ENCODE measurements around the gene TPRG1L. TPM values are rescaled to one million over a fixed set of nuclear protein-coding genes. Genes with fewer than 3 reads are reported as not detected.
A peak's percentile ranks its signal among the peaks of the same experiment; 100 is the strongest.

TPRG1L gene
- total RNA-seq, 1 donor from 2014 or later: 54.0 TPM

- Histone ChIP-seq H3K27me3 (ENCODE audit: low read depth) (peaks cover 92% of the 10 kb centered on the region), H3K4me3 (peak overlapping the region; percentile 60), H3K9me3 (replicated peaks) (no peaks in the 10 kb centered on the region), H3K36me3 (no peaks in the 10 kb centered on the region), H3K27ac (replicated peaks) (no peak overlapping the region), H3K4me1 (peaks cover 18% of the 10 kb centered on the region)
- intact Hi-C loops (cut with micrococcal nuclease): no loop called here
- TF ChIP-seq CTCF (IDR thresholded peaks at IDR 0.05; ENCODE audit: borderline replicate concordance): no peak
- no peak for DNase-seq
These were observed 14.9 kb upstream of the TPRG1L start for GRCh38 chr1:3609769-3610526.

- Histone ChIP-seq H3K9me3 (replicated peaks) (no peaks in the 10 kb centered on the region), H3K4me1 (peaks cover 18% of the 10 kb centered on the region), H3K36me3 (no peaks in the 10 kb centered on the region), H3K27ac (replicated peaks) (no peak overlapping the region), H3K27me3 (ENCODE audit: low read depth) (peaks cover 95% of the 10 kb centered on the region), H3K4me3 (peak overlapping the region; percentile 60)
- intact Hi-C loops (cut with micrococcal nuclease): no loop called here
- TF ChIP-seq CTCF (IDR thresholded peaks at IDR 0.05; ENCODE audit: borderline replicate concordance): no peak
- no peak for DNase-seq
These were observed 14.2 kb upstream of the TPRG1L start for GRCh38 chr1:3610527-3611169.

GRCh38 chr1:3611170-3612019 lies 13.4 kb upstream of the TPRG1L start, which contains the start of gene MEGF6:
MEGF6 (minus strand) TSS chr1:3611508; CDS start chr1:3611268, 240 bp downstream.
- Histone ChIP-seq H3K27me3 (ENCODE audit: low read depth) (peaks cover 92% of the 10 kb centered on the region), H3K9me3 (replicated peaks) (no peaks in the 10 kb centered on the region)
- peak; percentile 49 for DNase-seq

GRCh38 chr1:3612123-3612522 lies 12.7 kb upstream of the TPRG1L start:
- Histone ChIP-seq H3K36me3 (no peaks in the 10 kb centered on the region), H3K4me3 (peak overlapping the region; percentile 60), H3K9me3 (replicated peaks) (no peaks in the 10 kb centered on the region), H3K4me1 (peaks cover 18% of the 10 kb centered on the region), H3K27ac (replicated peaks) (no peak overlapping the region), H3K27me3 (ENCODE audit: low read depth) (peaks cover 90% of the 10 kb centered on the region)
- intact Hi-C loops (cut with micrococcal nuclease): no loop called here
- TF ChIP-seq CTCF (IDR thresholded peaks at IDR 0.05; ENCODE audit: borderline replicate concordance): no peak
- DNase-seq: no peak

More at GRCh38 chr1:3611170-3612019, 13.4 kb upstream of the TPRG1L start, which contains the start of gene MEGF6:
- TF ChIP-seq CTCF (IDR thresholded peaks at IDR 0.05; ENCODE audit: borderline replicate concordance): no peak
- H3K4me3 ChIP-seq: peak within 1 kb of the TSS; percentile 60
- no peak within 1 kb of the TSS for H3K27ac ChIP-seq (replicated peaks)
- H3K36me3 ChIP-seq: no peaks in the 10 kb centered on the region
- intact Hi-C loops (cut with micrococcal nuclease): no loop called here
- peaks cover 18% of the 10 kb centered on the region for H3K4me1 ChIP-seq
